ENCODE results near the gene SEMA4A.

DNA sequence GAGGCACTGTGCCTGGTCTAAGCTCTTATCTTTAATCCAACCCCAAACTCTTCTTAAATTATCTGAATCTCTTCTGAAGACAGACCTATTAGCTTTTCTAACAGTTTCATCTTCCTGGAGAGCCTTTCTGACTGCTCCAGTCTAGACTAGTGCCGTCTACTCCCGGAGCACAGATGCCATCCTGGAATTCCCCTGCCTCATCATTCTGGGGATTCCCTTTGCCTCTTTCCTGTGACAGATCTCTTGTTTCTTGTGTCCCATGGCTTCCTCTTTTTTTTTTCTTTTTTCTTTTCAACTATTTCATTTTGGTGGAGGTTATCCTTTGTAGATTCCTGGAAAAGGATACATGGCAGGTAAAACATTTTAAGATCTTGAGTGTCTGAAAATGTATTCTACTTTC, 11.7 kb downstream of the SEMA4A start:
- TF ChIP-seq, protein P1, sequence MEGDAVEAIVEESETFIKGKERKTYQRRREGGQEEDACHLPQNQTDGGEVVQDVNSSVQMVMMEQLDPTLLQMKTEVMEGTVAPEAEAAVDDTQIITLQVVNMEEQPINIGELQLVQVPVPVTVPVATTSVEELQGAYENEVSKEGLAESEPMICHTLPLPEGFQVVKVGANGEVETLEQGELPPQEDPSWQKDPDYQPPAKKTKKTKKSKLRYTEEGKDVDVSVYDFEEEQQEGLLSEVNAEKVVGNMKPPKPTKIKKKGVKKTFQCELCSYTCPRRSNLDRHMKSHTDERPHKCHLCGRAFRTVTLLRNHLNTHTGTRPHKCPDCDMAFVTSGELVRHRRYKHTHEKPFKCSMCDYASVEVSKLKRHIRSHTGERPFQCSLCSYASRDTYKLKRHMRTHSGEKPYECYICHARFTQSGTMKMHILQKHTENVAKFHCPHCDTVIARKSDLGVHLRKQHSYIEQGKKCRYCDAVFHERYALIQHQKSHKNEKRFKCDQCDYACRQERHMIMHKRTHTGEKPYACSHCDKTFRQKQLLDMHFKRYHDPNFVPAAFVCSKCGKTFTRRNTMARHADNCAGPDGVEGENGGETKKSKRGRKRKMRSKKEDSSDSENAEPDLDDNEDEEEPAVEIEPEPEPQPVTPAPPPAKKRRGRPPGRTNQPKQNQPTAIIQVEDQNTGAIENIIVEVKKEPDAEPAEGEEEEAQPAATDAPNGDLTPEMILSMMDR (conservative IDR thresholded peaks at IDR 0.05 in 1 of 2, IDR thresholded peaks at IDR 0.05 in 1 of 2; ENCODE audit: low read depth in 1 of 2, low read length in 2 of 2): no peak
- no peak for TF ChIP-seq EZH2 (IDR thresholded peaks at IDR 0.05; ENCODE audit: low read length, missing control alignments)
